Measurements from ENCODE around the gene SWAP70.

GRCh38 chr11:9714272-9714940 lies 50.5 kb downstream of the SWAP70 start:
- TF ChIP-seq GLIS3 (CRISPR knock-in tag; IDR thresholded peaks at IDR 0.05) (no peak), ARNTL (CRISPR knock-in tag; IDR thresholded peaks at IDR 0.05; ENCODE audit: borderline replicate concordance, low read depth) (no peak), ZFP3 (CRISPR knock-in tag; IDR thresholded peaks at IDR 0.05) (no peak), TCF4 (CRISPR knock-in tag; IDR thresholded peaks at IDR 0.05; ENCODE audit: borderline replicate concordance) (no peak), ZNF565 (CRISPR knock-in tag; conservative IDR thresholded peaks at IDR 0.05; ENCODE audit: low read depth) (no peak), ZNF70 (CRISPR knock-in tag; IDR thresholded peaks at IDR 0.05) (no peak), CSDC2 (CRISPR knock-in tag; IDR thresholded peaks at IDR 0.05) (no peak), PATZ1 (CRISPR knock-in tag; IDR thresholded peaks at IDR 0.05; ENCODE audit: borderline replicate concordance) (no peak), TSHZ2 (CRISPR knock-in tag; IDR thresholded peaks at IDR 0.05) (no peak), ZFP30 (CRISPR knock-in tag; IDR thresholded peaks at IDR 0.05) (no peak), OSR1 (CRISPR knock-in tag; IDR thresholded peaks at IDR 0.05) (no peak), CREB5 (CRISPR knock-in tag; IDR thresholded peaks at IDR 0.05; ENCODE audit: low read depth) (no peak), ZNF8 (CRISPR knock-in tag; IDR thresholded peaks at IDR 0.05) (no peak)
